Caco-2 (cell line): ENCODE measurements around the gene TRIO. TPM values are rescaled to one million over a fixed set of nuclear protein-coding genes. Genes with fewer than 3 reads are reported as not detected.

Experiments
- BruUV-seq: library from RNA; stranded (reverse); fragments of 400-500 nt; replicated peaks from 2 replicates; lab custom pipeline; 2021; lab: Mats Ljungman, UMichigan
- CTCF ChIA-PET: fragments of 300-600 bp; sonication (Branson Sonifier 250); formaldehyde crosslinking; loops from one replicate; lab custom pipeline; 2022; ENCODE audit warnings: antibody characterized with exemption; lab: Charles Lee
- POLR2A ChIA-PET: fragments of 300-600 bp; sonication (Branson Sonifier 250); formaldehyde crosslinking; loops from one replicate; lab custom pipeline; 2022; ENCODE audit warnings: antibody characterized with exemption; lab: Charles Lee
- DNase-seq, 2 experiments: peaks; one replicate each; pipeline versions ENCODE4 v3.0.0 to v3.0.0-alpha.2; 2020 to 2022
- H3K27me3 ChIP-seq: replicated peaks from 2 replicates; pipeline ENCODE4 v1.6.0; 2011; ENCODE audit warnings: low read length; ENCODE audit not compliant: control insufficient read depth, insufficient read depth
- H3K36me3 ChIP-seq: 2 replicates; pipeline ENCODE4 v1.5.1; 2011; ENCODE audit warnings: low read length; ENCODE audit not compliant: control insufficient read depth, insufficient read depth
- H3K4me1 ChIP-seq: fragments of 250-450 bp; sonication (Bioruptor Pico); 2 replicates; pipeline ENCODE4 v1.5.1; 2020; ENCODE audit warnings: mild to moderate bottlenecking
- H3K4me3 ChIP-seq: 2 replicates; pipeline ENCODE4 v1.5.1; 2011; ENCODE audit warnings: low read depth, mild to moderate bottlenecking, control low read depth, low read length
- H3K9me3 ChIP-seq: fragments of 250-450 bp; sonication (Bioruptor Pico); 2 replicates; pipeline ENCODE4 v1.5.1; 2020; ENCODE audit warnings: mild to moderate bottlenecking, moderate library complexity
- H3K27ac Mint-ChIP-seq: one replicate; pipeline ENCODE4 v1.8.0; 2022; ENCODE audit warnings: mixed read lengths; ENCODE audit not compliant: unreplicated experiment
- H3K27me3 Mint-ChIP-seq: one replicate; pipeline ENCODE4 v1.8.0; 2022; ENCODE audit warnings: mixed read lengths; ENCODE audit not compliant: insufficient read depth, unreplicated experiment
- H3K36me3 Mint-ChIP-seq: one replicate; pipeline ENCODE4 v1.8.0; 2022; ENCODE audit warnings: mild to moderate bottlenecking, mixed read lengths; ENCODE audit not compliant: insufficient read depth, unreplicated experiment
- H3K4me1 Mint-ChIP-seq: one replicate; pipeline ENCODE4 v1.8.0; 2022; ENCODE audit warnings: low read depth, mixed read lengths; ENCODE audit not compliant: unreplicated experiment
- H3K4me3 Mint-ChIP-seq: one replicate; pipeline ENCODE4 v1.8.0; 2022; ENCODE audit warnings: mild to moderate bottlenecking, moderate library complexity, mixed read lengths; ENCODE audit not compliant: unreplicated experiment
- H3K9me3 Mint-ChIP-seq: one replicate; pipeline ENCODE4 v1.8.0; 2022; ENCODE audit warnings: mixed read lengths; ENCODE audit not compliant: unreplicated experiment
- CTCF ChIP-seq, 2 experiments: fragments of 200-600 bp in 1 of 2; IDR thresholded peaks; 1 replicate in 1 of 2; 2 replicates in 1 of 2; pipeline versions ENCODE4 v1.5.1 to v1.8.0; 2011 to 2022; ENCODE audit warnings: antibody characterized with exemption in 1 of 2, control low read depth in 1 of 2, inconsistent platforms in 1 of 2, low read depth in 1 of 2, low read length in 1 of 2, mild to moderate bottlenecking in 1 of 2, moderate library complexity in 1 of 2; ENCODE audit not compliant: insufficient read depth in 1 of 2, severe bottlenecking in 1 of 2, unreplicated experiment in 1 of 2
- intact Hi-C: fragments of 100-400 bp; cut with micrococcal nuclease; formaldehyde crosslinking; loops from one replicate; pipeline ENCODE4 v1.10.0; 2022; ENCODE audit not compliant: unreplicated experiment
- total RNA-seq: library from RNA; stranded (reverse); gene quantifications from 2 replicates; pipeline ENCODE4 v1.2.3, GENCODE V29; 2022

Gene TRIO
- total RNA-seq, 1 experiment from 2014 or later, result 92.0 TPM

GRCh38 chr5:14367364-14367763 lies 224.2 kb downstream of the TRIO start:
- ChIA-PET POLR2A (no interaction called here), CTCF (no interaction called here)
- peaks cover 2% of the 10 kb centered on the region; the same call in 1 of the 2 replicates for H3K36me3 ChIP-seq
- intact Hi-C loops, result no loop called here
- DNase-seq, result no peak
- H3K9me3 ChIP-seq, result no peaks in the 10 kb centered on the region
- Mint-ChIP-seq H3K9me3 (no peaks in the 10 kb centered on the region), H3K36me3 (peaks cover 88% of the 10 kb centered on the region), H3K27ac (no peak overlapping the region), H3K4me1 (no peaks in the 10 kb centered on the region), H3K27me3 (no peaks in the 10 kb centered on the region), H3K4me3 (no peak overlapping the region)
- no TSS peak for BruUV-seq
- H3K27me3 ChIP-seq, result no peaks in the 10 kb centered on the region
- TF ChIP-seq CTCF (IDR thresholded peaks at IDR 0.05; ENCODE audit: insufficient read depth in 1 of 2, low read depth in 1 of 2, low read length in 1 of 2, severe bottlenecking in 1 of 2, unreplicated experiment in 1 of 2), result no peak
- no peak overlapping the region for H3K4me3 ChIP-seq
- no peaks in the 10 kb centered on the region for H3K4me1 ChIP-seq

GRCh38 chr5:14369780-14370179 lies 226.6 kb downstream of the TRIO start:
- no peak for DNase-seq
- no peak for TF ChIP-seq CTCF (IDR thresholded peaks at IDR 0.05; ENCODE audit: insufficient read depth in 1 of 2, low read depth in 1 of 2, low read length in 1 of 2, severe bottlenecking in 1 of 2, unreplicated experiment in 1 of 2)

GRCh38 chr5:14370386-14370785 lies 227.2 kb downstream of the TRIO start:
- no peaks in the 10 kb centered on the region for H3K4me1 ChIP-seq
- H3K36me3 ChIP-seq, result peaks cover 2% of the 10 kb centered on the region; the same call in 1 of the 2 replicates
- no peaks in the 10 kb centered on the region for H3K9me3 ChIP-seq
- H3K36me3 Mint-ChIP-seq, result peaks cover 82% of the 10 kb centered on the region
- no peak overlapping the region for H3K27ac Mint-ChIP-seq
- intact Hi-C loops, result no loop called here
- no peaks in the 10 kb centered on the region for H3K4me1 Mint-ChIP-seq
- DNase-seq, result no peak
- BruUV-seq, result no TSS peak
- no peak overlapping the region for H3K4me3 ChIP-seq
- no peak overlapping the region for H3K4me3 Mint-ChIP-seq
- H3K27me3 Mint-ChIP-seq, result no peaks in the 10 kb centered on the region
- no peaks in the 10 kb centered on the region for H3K27me3 ChIP-seq
- CTCF ChIA-PET, result no interaction called here
- H3K9me3 Mint-ChIP-seq, result no peaks in the 10 kb centered on the region
- no peak for TF ChIP-seq CTCF (IDR thresholded peaks at IDR 0.05; ENCODE audit: insufficient read depth in 1 of 2, low read depth in 1 of 2, low read length in 1 of 2, severe bottlenecking in 1 of 2, unreplicated experiment in 1 of 2)
- POLR2A ChIA-PET, result no interaction called here

More at GRCh38 chr5:14369780-14370179, 226.6 kb downstream of the TRIO start:
- Histone ChIP-seq H3K4me1 (no peaks in the 10 kb centered on the region), H3K36me3 (peaks cover 2% of the 10 kb centered on the region; the same call in 1 of the 2 replicates), H3K27me3 (no peaks in the 10 kb centered on the region), H3K4me3 (no peak overlapping the region), H3K9me3 (no peaks in the 10 kb centered on the region)
- Mint-ChIP-seq H3K9me3 (no peaks in the 10 kb centered on the region), H3K27me3 (no peaks in the 10 kb centered on the region), H3K27ac (no peak overlapping the region), H3K4me3 (no peak overlapping the region), H3K4me1 (no peaks in the 10 kb centered on the region), H3K36me3 (peaks cover 86% of the 10 kb centered on the region)
- ChIA-PET CTCF (no interaction called here), POLR2A (no interaction called here)
- intact Hi-C loops, result no loop called here
- BruUV-seq, result no TSS peak
